Upper lobe of left lung (tissue), 4 donors: ENCODE measurements around the gene OGFOD2.

Source experiments
- CTCF ChIP-seq, 6 experiments: fragments of 450-650 bp in 4 of 6; fragments of 200-600 bp in 2 of 6; sonication (generic) in 2 of 6; IDR thresholded peaks; one replicate each; pipeline ENCODE4 v1.5.1; 2016 to 2019; ENCODE audit warnings: antibody characterized with exemption in 6 of 6
- POLR2A ChIP-seq, 4 donors: fragments of 450-650 bp; IDR thresholded peaks; one replicate each; pipeline ENCODE4 v1.5.1; 2016 to 2017; ENCODE audit warnings: antibody characterized with exemption in 4 of 4, mild to moderate bottlenecking in 2 of 4
- POLR2AphosphoS5 ChIP-seq, 2 donors: sonication (generic); formaldehyde crosslinking; IDR thresholded peaks; one replicate each; pipeline ENCODE4 v1.5.1; 2017; ENCODE audit warnings: antibody characterized with exemption in 2 of 2

GRCh38 chr12:122990561-122990960 is 15.5 kb downstream of the OGFOD2 start:
- TF ChIP-seq POLR2A (IDR thresholded peaks at IDR 0.05) = no peak
- TF ChIP-seq CTCF (IDR thresholded peaks at IDR 0.05) = no peak
- no peak for TF ChIP-seq POLR2AphosphoS5 (IDR thresholded peaks at IDR 0.05)
